Left ventricle myocardium inferior (tissue), 1 donor: ENCODE results near the gene MYO10. TPM values are rescaled to one million over a fixed set of nuclear protein-coding genes. Genes with fewer than 3 reads are reported as not detected.

Experiments
- DNase-seq: peaks from one replicate; pipeline ENCODE4 v3.0.0-alpha.2; 2020
- H3K27ac ChIP-seq: fragments of 200-600 bp; replicated peaks from 2 replicates; pipeline ENCODE4 v1.8.0; 2021
- H3K27me3 ChIP-seq: fragments of 200-600 bp; 2 replicates; pipeline ENCODE4 v1.8.0; 2021; ENCODE audit warnings: low read depth
- H3K36me3 ChIP-seq: fragments of 200-600 bp; 2 replicates; pipeline ENCODE4 v1.8.0; 2021
- H3K4me1 ChIP-seq: fragments of 200-600 bp; 2 replicates; pipeline ENCODE4 v1.8.0; 2021
- H3K4me3 ChIP-seq: fragments of 200-600 bp; 2 replicates; pipeline ENCODE4 v1.8.0; 2021; ENCODE audit warnings: mild to moderate bottlenecking, moderate library complexity
- H3K9me3 ChIP-seq: fragments of 200-600 bp; replicated peaks from 2 replicates; pipeline ENCODE4 v1.8.0; 2021
- CTCF ChIP-seq: fragments of 200-600 bp; IDR thresholded peaks from 2 replicates; pipeline ENCODE4 v1.8.0; 2021; ENCODE audit warnings: antibody characterized with exemption, mild to moderate bottlenecking, borderline replicate concordance
- intact Hi-C: fragments of 100-400 bp; cut with micrococcal nuclease; formaldehyde crosslinking; loops from one replicate; pipeline ENCODE4 v1.11.0; 2022
- total RNA-seq: library from RNA; stranded (reverse); fragmentation: NEBNext Ultra II Directional; extraction: Animal tissue kit (Norgen Biotek cat#: 25700); gene quantifications from one replicate; pipeline ENCODE4 v1.2.1, GENCODE V29; 2021
- donor health status: DM: no; HTN: yes; CAD: no; lungs with severe emphysema.

Gene MYO10
- total RNA-seq, 1 donor from 2014 or later = 5.0 TPM

DNA sequence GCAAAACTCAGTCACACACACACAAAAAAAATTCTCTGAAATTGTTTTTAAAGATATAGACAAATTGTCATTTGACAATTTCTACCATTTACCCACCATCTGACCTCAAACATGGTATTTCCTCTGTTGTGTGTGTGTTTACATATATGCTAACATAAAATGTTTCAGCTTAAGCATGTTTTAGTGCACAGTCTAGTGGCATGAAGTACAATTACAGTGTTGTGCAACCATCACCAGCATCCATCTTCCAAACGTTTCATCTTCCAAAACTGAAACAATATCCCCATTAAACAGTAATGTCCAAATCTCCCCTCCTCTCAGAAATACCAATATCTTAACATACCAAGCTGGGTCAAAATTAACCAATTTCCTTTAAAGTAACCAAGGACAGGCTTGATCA, 65.2 kb downstream of the MYO10 start:
- H3K27ac ChIP-seq = no peak overlapping the region
- no peaks in the 10 kb centered on the region for H3K27me3 ChIP-seq
- intact Hi-C loops = no loop called here
- peaks cover 8% of the 10 kb centered on the region for H3K36me3 ChIP-seq
- H3K4me3 ChIP-seq = no peak overlapping the region
- DNase-seq = no peak
- TF ChIP-seq CTCF = no peak
- H3K9me3 ChIP-seq = peaks cover 13% of the 10 kb centered on the region
- H3K4me1 ChIP-seq = peaks cover 10% of the 10 kb centered on the region

DNA sequence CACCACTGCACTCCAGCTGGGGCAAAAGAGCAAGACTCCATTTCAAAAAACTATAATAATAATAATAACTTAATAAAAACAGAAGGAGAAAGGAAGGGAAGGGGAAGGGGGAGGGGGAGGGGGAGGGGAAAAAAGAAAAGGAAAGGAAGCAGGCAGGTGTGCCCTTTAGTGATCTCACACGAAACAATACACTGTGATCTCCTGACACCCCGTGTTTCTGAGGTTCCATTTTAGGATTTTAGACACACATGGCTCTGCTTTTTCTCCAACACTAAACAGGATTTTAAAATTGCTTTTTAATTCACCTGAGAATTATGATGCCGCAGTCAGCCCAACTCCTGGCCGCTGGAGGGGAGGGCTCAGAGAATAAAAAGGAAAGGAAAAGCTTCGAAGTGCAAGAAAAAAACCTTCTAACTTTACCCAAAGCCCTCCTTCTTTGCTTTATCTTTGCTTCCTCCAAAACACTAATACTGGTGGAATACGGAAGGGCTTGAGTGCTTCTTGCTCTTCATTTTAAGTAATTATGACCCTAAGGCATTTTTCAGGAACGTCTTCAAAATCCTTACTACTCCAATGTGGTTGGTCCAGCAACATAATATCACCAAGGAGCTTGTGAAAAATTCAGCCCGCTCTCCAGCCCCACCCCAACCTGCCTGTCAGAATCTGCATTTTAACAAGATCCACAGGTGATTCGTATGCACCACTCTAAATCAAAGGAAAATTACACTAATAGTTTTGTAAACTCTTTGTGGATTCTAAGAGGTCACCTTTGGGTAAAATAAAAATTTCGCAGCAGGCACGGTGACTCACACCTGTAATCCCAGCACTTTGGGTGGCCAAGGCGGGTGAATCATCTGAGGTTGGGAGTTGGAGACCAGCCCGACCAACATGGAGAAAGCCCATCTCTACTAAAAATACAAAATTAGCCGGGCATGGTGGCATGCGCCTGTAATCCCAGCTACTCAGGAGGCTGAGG, 66.0 kb downstream of the MYO10 start:
- peaks cover 13% of the 10 kb centered on the region for H3K9me3 ChIP-seq

GRCh38 chr5:16867577-16867953, 68.5 kb downstream of the MYO10 start:
- Histone ChIP-seq H3K4me1 (peaks cover 10% of the 10 kb centered on the region), H3K27ac (no peak overlapping the region), H3K4me3 (no peak overlapping the region), H3K36me3 (no peaks in the 10 kb centered on the region), H3K27me3 (no peaks in the 10 kb centered on the region), H3K9me3 (peaks cover 3% of the 10 kb centered on the region)
- no peak for DNase-seq
- intact Hi-C loops = no loop called here
- TF ChIP-seq CTCF = no peak

More for the DNA sequence above, 66.0 kb downstream of the MYO10 start:
- intact Hi-C loops = no loop called here
- no peak overlapping the region for H3K27ac ChIP-seq
- peaks cover 8% of the 10 kb centered on the region for H3K36me3 ChIP-seq
- no peak overlapping the region for H3K4me3 ChIP-seq
- TF ChIP-seq CTCF = no peak
- DNase-seq = no peak
- H3K4me1 ChIP-seq = peaks cover 10% of the 10 kb centered on the region
- no peaks in the 10 kb centered on the region for H3K27me3 ChIP-seq

DNA sequence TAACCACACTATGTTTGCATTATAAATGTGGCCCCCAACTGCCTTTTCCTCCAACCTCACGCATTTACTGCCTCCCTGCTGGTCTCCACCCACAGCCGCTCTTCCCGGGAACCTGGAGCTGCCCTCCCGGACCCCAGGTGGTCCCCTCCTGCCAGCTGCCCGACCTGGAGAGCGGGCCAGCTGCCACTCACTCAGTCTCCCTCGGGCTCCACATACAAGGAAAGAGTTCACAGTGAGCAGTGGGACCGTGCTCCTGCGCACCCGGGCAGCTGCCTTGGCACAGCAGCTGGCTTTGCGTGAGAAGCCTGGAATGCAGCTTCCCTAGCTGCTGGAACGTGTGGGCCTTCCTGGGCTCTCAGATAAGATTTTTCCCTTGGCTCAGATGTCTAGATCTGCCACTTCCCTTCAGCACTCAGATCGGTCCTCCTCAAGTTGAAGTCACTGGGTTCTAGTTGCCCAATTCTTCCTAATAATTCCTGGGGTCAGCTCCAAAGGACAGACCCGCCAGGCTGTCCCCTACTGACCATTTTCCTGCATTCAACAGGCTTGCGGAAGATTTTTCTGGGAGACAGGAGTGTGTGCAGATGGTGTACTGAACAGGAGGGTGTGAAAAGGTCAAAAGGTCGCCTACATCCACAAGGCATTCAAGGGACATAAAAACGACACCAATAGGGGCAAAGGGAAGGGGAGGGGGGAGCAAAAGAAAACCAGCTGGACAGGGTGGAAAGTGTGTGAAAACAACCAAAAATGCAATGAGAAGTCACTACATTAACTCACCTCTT, 69.1 kb downstream of the MYO10 start:
- H3K27ac ChIP-seq = no peak overlapping the region
- no peaks in the 10 kb centered on the region for H3K36me3 ChIP-seq
- no peaks in the 10 kb centered on the region for H3K9me3 ChIP-seq
- intact Hi-C loops = no loop called here
- H3K4me1 ChIP-seq = peaks cover 10% of the 10 kb centered on the region
- no peak overlapping the region for H3K4me3 ChIP-seq
- H3K27me3 ChIP-seq = no peaks in the 10 kb centered on the region
- no peak for TF ChIP-seq CTCF
- no peak for DNase-seq

- intact Hi-C loops = no loop called here
- no peak overlapping the region for H3K4me3 ChIP-seq
- no peaks in the 10 kb centered on the region for H3K9me3 ChIP-seq
- no peak overlapping the region for H3K27ac ChIP-seq
- no peaks in the 10 kb centered on the region for H3K36me3 ChIP-seq
- DNase-seq = no peak
- no peaks in the 10 kb centered on the region for H3K27me3 ChIP-seq
- no peak for TF ChIP-seq CTCF
- H3K4me1 ChIP-seq = peaks cover 10% of the 10 kb centered on the region
Observed at GRCh38 chr5:16866273-16866672, 69.8 kb downstream of the MYO10 start.
